ENCODE results near the gene CAMTA1. TPM values are rescaled to one million over a fixed set of nuclear protein-coding genes. Genes with fewer than 3 reads are reported as not detected.
"Not testable (repeated sequence)": the region's sequence is repeated elsewhere in the genome, so short reads cannot be mapped to it uniquely, and the experiment has no call there.

Gene CAMTA1
- total RNA-seq, 1 experiment from 2014 or later = 85.2 TPM

GRCh38 chr1:6807782-6808181 lies 22.5 kb downstream of the CAMTA1 start:
- BruUV-seq (replicated peaks) = no TSS peak
- Histone ChIP-seq H3K9me3 (ENCODE audit: low read depth, low read length, poor library complexity, severe bottlenecking) (no peaks in the 10 kb centered on the region), H3K27ac (ENCODE audit: low read depth, low read length, poor library complexity, severe bottlenecking) (no peak overlapping the region), H3K36me3 (ENCODE audit: insufficient read depth, low read length, poor library complexity, severe bottlenecking) (no peaks in the 10 kb centered on the region), H3K4me1 (ENCODE audit: insufficient read depth, low read length, poor library complexity, severe bottlenecking) (peaks cover 4% of the 10 kb centered on the region), H3K27me3 (replicated peaks; ENCODE audit: insufficient read depth, low read depth, low read length, poor library complexity) (no peaks in the 10 kb centered on the region), H3K4me3 (ENCODE audit: low read depth, low read length, poor library complexity, severe bottlenecking) (no peak overlapping the region)
- TF ChIP-seq CTCF (conservative IDR thresholded peaks at IDR 0.05; ENCODE audit: low read depth, low read length) (no peak), EZH2 (IDR thresholded peaks at IDR 0.05; ENCODE audit: borderline replicate concordance, low read depth, low read length, poor library complexity, severe bottlenecking) (no peak)
- ChIA-PET POLR2A (ENCODE audit: low non-redundant PET) (no interaction called here), CTCF (no interaction called here)
- intact Hi-C loops (cut with micrococcal nuclease; ENCODE audit: unreplicated experiment) = no loop called here
- no peak for DNase-seq (ENCODE audit: low spot score)

GRCh38 chr1:6809461-6809860 lies 24.2 kb downstream of the CAMTA1 start:
- H3K27me3 ChIP-seq (replicated peaks; ENCODE audit: insufficient read depth, low read depth, low read length, poor library complexity) = no peaks in the 10 kb centered on the region
- no TSS peak for BruUV-seq (replicated peaks)
- intact Hi-C loops (cut with micrococcal nuclease; ENCODE audit: unreplicated experiment) = no loop called here
- no peak overlapping the region for H3K27ac ChIP-seq (ENCODE audit: low read depth, low read length, poor library complexity, severe bottlenecking)
- TF ChIP-seq CTCF (conservative IDR thresholded peaks at IDR 0.05; ENCODE audit: low read depth, low read length) = no peak
- TF ChIP-seq EZH2 (IDR thresholded peaks at IDR 0.05; ENCODE audit: borderline replicate concordance, low read depth, low read length, poor library complexity, severe bottlenecking) = no peak
- H3K4me1 ChIP-seq (ENCODE audit: insufficient read depth, low read length, poor library complexity, severe bottlenecking) = peaks cover 4% of the 10 kb centered on the region
- ChIA-PET POLR2A (ENCODE audit: low non-redundant PET) (no interaction called here), CTCF (no interaction called here)
- H3K36me3 ChIP-seq (ENCODE audit: insufficient read depth, low read length, poor library complexity, severe bottlenecking) = no peaks in the 10 kb centered on the region
- no peaks in the 10 kb centered on the region for H3K9me3 ChIP-seq (ENCODE audit: low read depth, low read length, poor library complexity, severe bottlenecking)
- H3K4me3 ChIP-seq (ENCODE audit: low read depth, low read length, poor library complexity, severe bottlenecking) = no peak overlapping the region
- no peak for DNase-seq (ENCODE audit: low spot score)

GRCh38 chr1:6810146-6810734 lies 25.0 kb downstream of the CAMTA1 start:
- H3K36me3 ChIP-seq (ENCODE audit: insufficient read depth, low read length, poor library complexity, severe bottlenecking); POLR2A ChIA-PET (ENCODE audit: low non-redundant PET); H3K9me3 ChIP-seq (ENCODE audit: low read depth, low read length, poor library complexity, severe bottlenecking); H3K27ac ChIP-seq (ENCODE audit: low read depth, low read length, poor library complexity, severe bottlenecking); H3K4me1 ChIP-seq (ENCODE audit: insufficient read depth, low read length, poor library complexity, severe bottlenecking); DNase-seq (ENCODE audit: low spot score); H3K27me3 ChIP-seq (replicated peaks; ENCODE audit: insufficient read depth, low read depth, low read length, poor library complexity); intact Hi-C loops (cut with micrococcal nuclease; ENCODE audit: unreplicated experiment); CTCF ChIA-PET; H3K4me3 ChIP-seq (ENCODE audit: low read depth, low read length, poor library complexity, severe bottlenecking); BruUV-seq (replicated peaks): not testable (repeated sequence)

GRCh38 chr1:6811583-6811982 lies 26.3 kb downstream of the CAMTA1 start:
- Histone ChIP-seq H3K4me1 (ENCODE audit: insufficient read depth, low read length, poor library complexity, severe bottlenecking) (no peaks in the 10 kb centered on the region), H3K27ac (ENCODE audit: low read depth, low read length, poor library complexity, severe bottlenecking) (no peak overlapping the region), H3K36me3 (ENCODE audit: insufficient read depth, low read length, poor library complexity, severe bottlenecking) (no peaks in the 10 kb centered on the region), H3K4me3 (ENCODE audit: low read depth, low read length, poor library complexity, severe bottlenecking) (no peak overlapping the region), H3K27me3 (replicated peaks; ENCODE audit: insufficient read depth, low read depth, low read length, poor library complexity) (no peaks in the 10 kb centered on the region), H3K9me3 (ENCODE audit: low read depth, low read length, poor library complexity, severe bottlenecking) (no peaks in the 10 kb centered on the region)
- ChIA-PET CTCF (no interaction called here), POLR2A (ENCODE audit: low non-redundant PET) (no interaction called here)
- intact Hi-C loops (cut with micrococcal nuclease; ENCODE audit: unreplicated experiment) = no loop called here
- TF ChIP-seq CTCF (conservative IDR thresholded peaks at IDR 0.05; ENCODE audit: low read depth, low read length) (no peak), EZH2 (IDR thresholded peaks at IDR 0.05; ENCODE audit: borderline replicate concordance, low read depth, low read length, poor library complexity, severe bottlenecking) (no peak)
- no TSS peak for BruUV-seq (replicated peaks)
- DNase-seq (ENCODE audit: low spot score) = no peak

Data from A673 (cell line).